ENCODE measurements around the gene SORCS3.

Gene SORCS3

DNA sequence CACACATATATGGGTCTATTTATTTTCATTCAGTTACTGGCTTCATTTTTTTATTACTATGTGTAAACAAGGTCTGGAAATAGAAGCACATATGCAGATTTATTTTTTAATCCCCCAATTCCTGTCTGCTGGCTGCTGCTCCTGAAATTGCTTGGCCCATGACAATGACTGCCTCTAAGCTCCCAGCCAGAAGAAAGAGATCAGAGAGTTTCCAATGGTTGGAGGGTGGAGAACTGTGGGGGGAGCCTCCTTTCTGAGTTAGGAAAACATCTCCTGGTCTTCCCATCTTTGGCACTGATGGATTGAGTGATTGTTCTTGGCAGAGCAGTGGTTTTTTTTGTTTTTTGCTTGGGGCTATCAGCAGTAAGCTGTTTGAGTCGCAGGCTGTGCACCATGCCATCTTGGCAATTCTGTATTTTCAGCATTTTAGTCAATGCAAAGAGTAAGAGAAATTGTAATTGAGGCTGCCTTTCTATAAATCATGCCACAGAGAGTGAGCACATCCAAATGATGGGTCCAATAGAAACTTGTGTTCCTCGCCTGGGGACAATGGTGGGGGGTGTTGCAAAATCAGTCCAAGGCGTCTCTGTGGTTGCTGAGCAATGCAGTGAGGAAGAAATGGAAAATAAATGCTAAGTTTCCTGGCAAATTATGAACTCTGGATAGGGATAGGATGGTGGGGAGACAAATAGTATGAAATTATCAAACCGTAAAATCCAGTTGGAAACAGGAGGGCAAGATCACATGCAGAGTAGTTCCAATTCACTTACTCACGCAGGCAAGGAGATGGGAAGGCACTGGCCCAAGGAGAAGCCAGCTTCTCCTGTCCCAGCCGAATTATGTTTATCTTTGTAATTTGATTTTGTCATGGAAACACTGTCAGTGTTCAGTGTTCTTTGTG lies 382.4 kb downstream of the SORCS3 start:
- Histone ChIP-seq H3K27ac (replicated peaks) (no peak overlapping the region), H3K4me3 (replicated peaks; ENCODE audit: insufficient read depth, low read length) (no peak overlapping the region), H3K27me3 (ENCODE audit: insufficient read depth, poor library complexity, severe bottlenecking) (no peaks in the 10 kb centered on the region)
- no peak for TF ChIP-seq SPI1 (IDR thresholded peaks at IDR 0.05; ENCODE audit: borderline replicate concordance, low read depth)
- no peak for TF ChIP-seq POLR2AphosphoS5 (IDR thresholded peaks at IDR 0.05; ENCODE audit: low read depth)
- no peak for TF ChIP-seq GABPA (IDR thresholded peaks at IDR 0.05; ENCODE audit: low read depth)
- TF ChIP-seq, protein P1, sequence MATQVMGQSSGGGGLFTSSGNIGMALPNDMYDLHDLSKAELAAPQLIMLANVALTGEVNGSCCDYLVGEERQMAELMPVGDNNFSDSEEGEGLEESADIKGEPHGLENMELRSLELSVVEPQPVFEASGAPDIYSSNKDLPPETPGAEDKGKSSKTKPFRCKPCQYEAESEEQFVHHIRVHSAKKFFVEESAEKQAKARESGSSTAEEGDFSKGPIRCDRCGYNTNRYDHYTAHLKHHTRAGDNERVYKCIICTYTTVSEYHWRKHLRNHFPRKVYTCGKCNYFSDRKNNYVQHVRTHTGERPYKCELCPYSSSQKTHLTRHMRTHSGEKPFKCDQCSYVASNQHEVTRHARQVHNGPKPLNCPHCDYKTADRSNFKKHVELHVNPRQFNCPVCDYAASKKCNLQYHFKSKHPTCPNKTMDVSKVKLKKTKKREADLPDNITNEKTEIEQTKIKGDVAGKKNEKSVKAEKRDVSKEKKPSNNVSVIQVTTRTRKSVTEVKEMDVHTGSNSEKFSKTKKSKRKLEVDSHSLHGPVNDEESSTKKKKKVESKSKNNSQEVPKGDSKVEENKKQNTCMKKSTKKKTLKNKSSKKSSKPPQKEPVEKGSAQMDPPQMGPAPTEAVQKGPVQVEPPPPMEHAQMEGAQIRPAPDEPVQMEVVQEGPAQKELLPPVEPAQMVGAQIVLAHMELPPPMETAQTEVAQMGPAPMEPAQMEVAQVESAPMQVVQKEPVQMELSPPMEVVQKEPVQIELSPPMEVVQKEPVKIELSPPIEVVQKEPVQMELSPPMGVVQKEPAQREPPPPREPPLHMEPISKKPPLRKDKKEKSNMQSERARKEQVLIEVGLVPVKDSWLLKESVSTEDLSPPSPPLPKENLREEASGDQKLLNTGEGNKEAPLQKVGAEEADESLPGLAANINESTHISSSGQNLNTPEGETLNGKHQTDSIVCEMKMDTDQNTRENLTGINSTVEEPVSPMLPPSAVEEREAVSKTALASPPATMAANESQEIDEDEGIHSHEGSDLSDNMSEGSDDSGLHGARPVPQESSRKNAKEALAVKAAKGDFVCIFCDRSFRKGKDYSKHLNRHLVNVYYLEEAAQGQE (IDR thresholded peaks at IDR 0.05; ENCODE audit: insufficient replicate concordance, low read depth) = no peak
- TF ChIP-seq, protein P2, sequence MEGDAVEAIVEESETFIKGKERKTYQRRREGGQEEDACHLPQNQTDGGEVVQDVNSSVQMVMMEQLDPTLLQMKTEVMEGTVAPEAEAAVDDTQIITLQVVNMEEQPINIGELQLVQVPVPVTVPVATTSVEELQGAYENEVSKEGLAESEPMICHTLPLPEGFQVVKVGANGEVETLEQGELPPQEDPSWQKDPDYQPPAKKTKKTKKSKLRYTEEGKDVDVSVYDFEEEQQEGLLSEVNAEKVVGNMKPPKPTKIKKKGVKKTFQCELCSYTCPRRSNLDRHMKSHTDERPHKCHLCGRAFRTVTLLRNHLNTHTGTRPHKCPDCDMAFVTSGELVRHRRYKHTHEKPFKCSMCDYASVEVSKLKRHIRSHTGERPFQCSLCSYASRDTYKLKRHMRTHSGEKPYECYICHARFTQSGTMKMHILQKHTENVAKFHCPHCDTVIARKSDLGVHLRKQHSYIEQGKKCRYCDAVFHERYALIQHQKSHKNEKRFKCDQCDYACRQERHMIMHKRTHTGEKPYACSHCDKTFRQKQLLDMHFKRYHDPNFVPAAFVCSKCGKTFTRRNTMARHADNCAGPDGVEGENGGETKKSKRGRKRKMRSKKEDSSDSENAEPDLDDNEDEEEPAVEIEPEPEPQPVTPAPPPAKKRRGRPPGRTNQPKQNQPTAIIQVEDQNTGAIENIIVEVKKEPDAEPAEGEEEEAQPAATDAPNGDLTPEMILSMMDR (IDR thresholded peaks at IDR 0.05; ENCODE audit: insufficient read depth, low read length) = no peak
- DNase-seq (ENCODE audit: low read depth in 1 of 2, low spot score in 1 of 2) = no peak

DNA sequence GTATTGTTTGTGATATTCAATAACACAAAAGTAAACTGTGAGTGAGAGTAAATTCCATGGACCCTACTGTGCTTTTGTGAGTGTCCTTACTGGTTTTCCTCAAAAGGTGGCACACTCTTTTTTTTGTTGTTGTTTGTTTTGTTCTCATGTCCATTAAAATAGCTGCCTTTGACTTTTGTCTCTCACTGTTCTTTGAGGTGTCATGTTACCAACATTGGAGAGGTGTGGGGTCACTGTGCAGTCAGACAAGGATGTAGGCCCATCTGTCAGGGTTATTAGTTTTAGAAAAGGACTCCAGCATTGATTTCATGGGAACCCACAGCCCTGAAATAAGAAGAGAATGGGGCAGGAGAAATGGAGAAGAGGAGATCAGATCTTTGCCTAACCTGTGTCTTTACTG lies 383.1 kb downstream of the SORCS3 start:
- no peak overlapping the region for H3K4me3 ChIP-seq (replicated peaks; ENCODE audit: insufficient read depth, low read length)
- DNase-seq (ENCODE audit: low read depth in 1 of 2, low spot score in 1 of 2) = no peak
- no peak overlapping the region for H3K27ac ChIP-seq (replicated peaks)
- no peaks in the 10 kb centered on the region for H3K27me3 ChIP-seq (ENCODE audit: insufficient read depth, poor library complexity, severe bottlenecking)
- no peak for TF ChIP-seq SPI1 (IDR thresholded peaks at IDR 0.05; ENCODE audit: borderline replicate concordance, low read depth)
- TF ChIP-seq, protein P2 (IDR thresholded peaks at IDR 0.05; ENCODE audit: insufficient read depth, low read length) = no peak
- no peak for TF ChIP-seq GABPA (IDR thresholded peaks at IDR 0.05; ENCODE audit: low read depth)
- no peak for TF ChIP-seq POLR2AphosphoS5 (IDR thresholded peaks at IDR 0.05; ENCODE audit: low read depth)
- TF ChIP-seq, protein P1 (IDR thresholded peaks at IDR 0.05; ENCODE audit: insufficient replicate concordance, low read depth) = no peak

DNA sequence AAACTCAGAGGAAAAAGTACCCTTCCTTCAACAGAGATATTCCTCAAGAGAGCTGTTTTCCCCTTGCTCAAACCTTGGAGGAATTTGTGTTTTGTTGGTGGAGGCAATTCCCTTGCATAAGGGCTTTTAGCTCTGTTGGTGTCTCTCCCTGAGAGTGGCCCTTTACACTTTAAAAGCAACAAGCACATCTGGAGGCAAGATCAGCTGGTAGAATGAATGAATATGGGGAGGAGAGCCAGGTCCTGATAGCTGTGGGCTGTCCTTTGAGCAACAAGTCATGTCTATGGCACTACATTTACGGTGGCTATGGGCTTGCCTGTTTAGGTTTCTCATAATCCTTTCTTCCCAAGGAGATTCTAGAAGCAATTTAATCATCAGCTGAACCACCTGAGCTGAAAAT lies 384.0 kb downstream of the SORCS3 start:
- no peak overlapping the region for H3K4me3 ChIP-seq (replicated peaks; ENCODE audit: insufficient read depth, low read length)
- no peak overlapping the region for H3K27ac ChIP-seq (replicated peaks)
- DNase-seq (ENCODE audit: low read depth in 1 of 2, low spot score in 1 of 2) = no peak
- H3K27me3 ChIP-seq (ENCODE audit: insufficient read depth, poor library complexity, severe bottlenecking) = no peaks in the 10 kb centered on the region
- no peak for TF ChIP-seq POLR2AphosphoS5 (IDR thresholded peaks at IDR 0.05; ENCODE audit: low read depth)
- TF ChIP-seq, protein P2 (IDR thresholded peaks at IDR 0.05; ENCODE audit: insufficient read depth, low read length) = no peak
- TF ChIP-seq, protein P1 (IDR thresholded peaks at IDR 0.05; ENCODE audit: insufficient replicate concordance, low read depth) = no peak

All from HL-60 (cell line).